Measurements from ENCODE around the gene EXOC6B.

DNA sequence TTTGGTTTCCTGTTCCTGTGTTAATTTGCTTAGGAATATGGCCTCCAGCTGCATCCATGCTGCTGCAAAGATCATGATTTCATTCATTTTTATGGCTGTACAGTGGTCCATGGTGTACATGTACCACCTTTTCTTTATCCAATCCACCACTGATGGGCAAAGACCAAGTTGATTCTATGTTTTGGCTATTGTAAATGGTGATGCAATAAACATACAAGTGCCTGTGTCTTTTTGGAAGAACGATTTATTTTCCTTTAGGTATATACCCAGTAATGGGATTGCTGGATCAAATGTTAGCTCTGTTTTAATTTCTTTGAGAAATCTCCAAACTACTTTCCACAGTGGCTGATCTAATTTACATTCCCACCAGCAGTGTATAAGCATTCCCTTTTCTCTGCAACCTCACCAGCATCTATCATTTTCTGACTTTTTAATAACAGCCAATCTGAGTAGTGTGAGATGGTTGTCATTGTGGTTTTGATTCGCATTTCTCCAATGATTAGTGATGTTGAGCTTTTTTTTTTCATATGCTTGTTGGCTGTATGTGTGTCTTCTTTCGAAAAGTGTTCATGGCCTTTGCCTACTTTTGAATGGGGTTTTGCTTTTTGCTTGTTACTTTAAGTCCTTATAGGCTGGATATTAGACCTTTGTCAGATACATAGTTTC lies 19.4 kb downstream of the EXOC6B start:
- TF ChIP-seq, protein P1, sequence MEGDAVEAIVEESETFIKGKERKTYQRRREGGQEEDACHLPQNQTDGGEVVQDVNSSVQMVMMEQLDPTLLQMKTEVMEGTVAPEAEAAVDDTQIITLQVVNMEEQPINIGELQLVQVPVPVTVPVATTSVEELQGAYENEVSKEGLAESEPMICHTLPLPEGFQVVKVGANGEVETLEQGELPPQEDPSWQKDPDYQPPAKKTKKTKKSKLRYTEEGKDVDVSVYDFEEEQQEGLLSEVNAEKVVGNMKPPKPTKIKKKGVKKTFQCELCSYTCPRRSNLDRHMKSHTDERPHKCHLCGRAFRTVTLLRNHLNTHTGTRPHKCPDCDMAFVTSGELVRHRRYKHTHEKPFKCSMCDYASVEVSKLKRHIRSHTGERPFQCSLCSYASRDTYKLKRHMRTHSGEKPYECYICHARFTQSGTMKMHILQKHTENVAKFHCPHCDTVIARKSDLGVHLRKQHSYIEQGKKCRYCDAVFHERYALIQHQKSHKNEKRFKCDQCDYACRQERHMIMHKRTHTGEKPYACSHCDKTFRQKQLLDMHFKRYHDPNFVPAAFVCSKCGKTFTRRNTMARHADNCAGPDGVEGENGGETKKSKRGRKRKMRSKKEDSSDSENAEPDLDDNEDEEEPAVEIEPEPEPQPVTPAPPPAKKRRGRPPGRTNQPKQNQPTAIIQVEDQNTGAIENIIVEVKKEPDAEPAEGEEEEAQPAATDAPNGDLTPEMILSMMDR (IDR thresholded peaks at IDR 0.05), result no peak
- TF ChIP-seq POLR2A (IDR thresholded peaks at IDR 0.05), result no peak

Data from heart left ventricle (tissue), 13 donors.